Transverse colon (tissue), 4 donors: Measurements from ENCODE around the gene RNF10.

ENCODE experiments used
- POLR2A ChIP-seq: fragments of 450-650 bp; IDR thresholded peaks from one replicate; pipeline ENCODE4 v1.6.1; 2016; ENCODE audit warnings: antibody characterized with exemption, mild to moderate bottlenecking, moderate library complexity
- POLR2AphosphoS5 ChIP-seq, 3 donors: sonication (generic); formaldehyde crosslinking; IDR thresholded peaks; one replicate each; pipeline ENCODE4 v1.6.1; 2016; ENCODE audit warnings: antibody characterized with exemption in 3 of 3
- TF ChIP-seq, protein P1 (sequence below), 5 experiments: fragments of 200-600 bp in 3 of 5; fragments of 450-650 bp in 2 of 5; sonication (generic) in 3 of 5; IDR thresholded peaks; 1 replicate in 2 of 5; 2 replicates in 3 of 5; pipeline ENCODE4 v1.5.1; 2016 to 2017; ENCODE audit warnings: antibody characterized with exemption in 5 of 5, inconsistent platforms in 3 of 5, mild to moderate bottlenecking in 2 of 5, moderate library complexity in 1 of 5

DNA sequence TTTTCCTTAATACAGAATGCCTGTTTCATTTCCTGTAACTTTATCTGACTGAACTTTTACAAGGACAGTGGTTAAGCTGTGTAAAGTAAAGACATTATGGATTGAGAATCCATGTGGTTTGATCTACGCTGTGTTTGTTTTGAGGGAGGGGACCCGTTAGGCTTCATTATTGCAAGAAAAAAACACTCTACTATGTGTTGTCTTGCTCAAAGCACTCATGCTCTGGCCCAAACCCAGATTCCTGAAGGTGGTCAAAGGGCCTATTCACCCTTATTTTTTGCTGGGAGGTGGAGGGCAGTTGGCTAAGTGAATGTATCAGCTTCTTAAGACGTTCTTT lies 11.9 kb downstream of the RNF10 start:
- TF ChIP-seq POLR2A (no peak), POLR2AphosphoS5 (IDR thresholded peaks at IDR 0.05) (no peak)
- TF ChIP-seq, protein P1, sequence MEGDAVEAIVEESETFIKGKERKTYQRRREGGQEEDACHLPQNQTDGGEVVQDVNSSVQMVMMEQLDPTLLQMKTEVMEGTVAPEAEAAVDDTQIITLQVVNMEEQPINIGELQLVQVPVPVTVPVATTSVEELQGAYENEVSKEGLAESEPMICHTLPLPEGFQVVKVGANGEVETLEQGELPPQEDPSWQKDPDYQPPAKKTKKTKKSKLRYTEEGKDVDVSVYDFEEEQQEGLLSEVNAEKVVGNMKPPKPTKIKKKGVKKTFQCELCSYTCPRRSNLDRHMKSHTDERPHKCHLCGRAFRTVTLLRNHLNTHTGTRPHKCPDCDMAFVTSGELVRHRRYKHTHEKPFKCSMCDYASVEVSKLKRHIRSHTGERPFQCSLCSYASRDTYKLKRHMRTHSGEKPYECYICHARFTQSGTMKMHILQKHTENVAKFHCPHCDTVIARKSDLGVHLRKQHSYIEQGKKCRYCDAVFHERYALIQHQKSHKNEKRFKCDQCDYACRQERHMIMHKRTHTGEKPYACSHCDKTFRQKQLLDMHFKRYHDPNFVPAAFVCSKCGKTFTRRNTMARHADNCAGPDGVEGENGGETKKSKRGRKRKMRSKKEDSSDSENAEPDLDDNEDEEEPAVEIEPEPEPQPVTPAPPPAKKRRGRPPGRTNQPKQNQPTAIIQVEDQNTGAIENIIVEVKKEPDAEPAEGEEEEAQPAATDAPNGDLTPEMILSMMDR (IDR thresholded peaks at IDR 0.05): no peak
